ENCODE data around the gene NR6A1.

DNA sequence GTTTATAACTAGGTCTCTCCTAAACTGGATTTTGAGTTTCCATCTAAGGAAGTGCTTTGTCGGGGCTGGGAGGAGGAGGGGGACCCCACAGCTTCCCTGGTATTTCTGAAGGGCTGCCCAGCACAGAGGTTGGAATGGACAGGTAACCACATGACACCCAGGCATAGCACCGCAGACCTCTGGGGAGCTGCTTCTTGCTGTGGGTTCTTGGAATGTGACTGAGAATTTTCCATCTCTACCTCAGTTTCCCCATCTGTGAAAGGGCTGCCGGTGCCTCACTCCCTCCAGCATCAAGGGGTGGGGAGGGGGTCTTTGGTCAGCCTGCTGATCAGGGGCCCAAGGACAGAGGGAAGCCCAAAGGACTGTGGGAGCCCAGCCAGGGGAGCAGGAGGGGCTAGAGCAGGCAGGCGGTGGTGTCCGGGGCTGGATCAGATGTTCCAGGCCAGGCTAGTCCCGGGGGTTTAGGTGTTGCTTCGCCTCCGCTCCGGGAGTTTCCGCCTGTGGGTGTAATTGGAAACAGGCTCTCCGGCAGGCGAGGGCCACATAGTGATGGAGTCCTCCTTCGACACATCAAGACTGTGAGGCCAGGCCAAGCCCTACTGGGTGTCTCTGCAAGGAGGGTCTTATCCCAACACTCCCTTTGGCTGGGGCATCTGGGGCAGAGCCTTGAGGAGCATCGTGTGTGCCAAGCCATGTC is 9.1 kb upstream of the NR6A1 start:
- TF ChIP-seq, protein P1, sequence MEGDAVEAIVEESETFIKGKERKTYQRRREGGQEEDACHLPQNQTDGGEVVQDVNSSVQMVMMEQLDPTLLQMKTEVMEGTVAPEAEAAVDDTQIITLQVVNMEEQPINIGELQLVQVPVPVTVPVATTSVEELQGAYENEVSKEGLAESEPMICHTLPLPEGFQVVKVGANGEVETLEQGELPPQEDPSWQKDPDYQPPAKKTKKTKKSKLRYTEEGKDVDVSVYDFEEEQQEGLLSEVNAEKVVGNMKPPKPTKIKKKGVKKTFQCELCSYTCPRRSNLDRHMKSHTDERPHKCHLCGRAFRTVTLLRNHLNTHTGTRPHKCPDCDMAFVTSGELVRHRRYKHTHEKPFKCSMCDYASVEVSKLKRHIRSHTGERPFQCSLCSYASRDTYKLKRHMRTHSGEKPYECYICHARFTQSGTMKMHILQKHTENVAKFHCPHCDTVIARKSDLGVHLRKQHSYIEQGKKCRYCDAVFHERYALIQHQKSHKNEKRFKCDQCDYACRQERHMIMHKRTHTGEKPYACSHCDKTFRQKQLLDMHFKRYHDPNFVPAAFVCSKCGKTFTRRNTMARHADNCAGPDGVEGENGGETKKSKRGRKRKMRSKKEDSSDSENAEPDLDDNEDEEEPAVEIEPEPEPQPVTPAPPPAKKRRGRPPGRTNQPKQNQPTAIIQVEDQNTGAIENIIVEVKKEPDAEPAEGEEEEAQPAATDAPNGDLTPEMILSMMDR (conservative IDR thresholded peaks at IDR 0.05; ENCODE audit: low read length): no peak
- TF ChIP-seq EZH2phosphoT487 (IDR thresholded peaks at IDR 0.05; ENCODE audit: borderline replicate concordance): no peak

Measured in Loucy (cell line).